HL-60 (cell line): ENCODE results near the gene MCRS1.

Source experiments
- CTCF ChIP-seq: IDR thresholded peaks from one replicate; pipeline ENCODE4 v1.5.1; 2011; ENCODE audit warnings: low read length, control low read depth, inconsistent platforms; ENCODE audit not compliant: insufficient read depth
- SPI1 ChIP-seq: IDR thresholded peaks from 2 replicates; pipeline ENCODE4 v1.6.1; 2012; ENCODE audit warnings: low read depth, mild to moderate bottlenecking, borderline replicate concordance

GRCh38 chr12:49512546-49512945 lies 55.4 kb downstream of the MCRS1 start:
- TF ChIP-seq SPI1 (no peak), CTCF (no peak)
